CD14-positive monocyte (primary cell): ENCODE measurements around the gene PI4KA. TPM values are rescaled to one million over a fixed set of nuclear protein-coding genes. Genes with fewer than 3 reads are reported as not detected.

Experiments used
- DNase-seq, 3 donors: peaks; one replicate each; pipeline ENCODE4 v3.0.0-alpha.2; 2011 to 2022
- H2AFZ ChIP-seq: 2 replicates; pipeline ENCODE4 v1.6.0; 2012; ENCODE audit warnings: mild to moderate bottlenecking, low read depth, low read length, inconsistent platforms; ENCODE audit not compliant: insufficient read depth, poor library complexity, severe bottlenecking
- H3K27ac ChIP-seq, 2 donors: 1 replicate in 1 of 2; 2 replicates in 1 of 2; pipeline ENCODE4 v1.5.1; 2012 to 2013; ENCODE audit warnings: low read length in 2 of 2, control low read depth in 1 of 2, inconsistent platforms in 1 of 2, low read depth in 1 of 2, mild to moderate bottlenecking in 1 of 2
- H3K27me3 ChIP-seq, 2 donors: one replicate each; pipeline versions ENCODE4 v1.6.0 to v1.6.1; 2011 to 2013; ENCODE audit warnings: low read length in 2 of 2; ENCODE audit not compliant: control insufficient read depth in 2 of 2, insufficient read depth in 2 of 2
- H3K36me3 ChIP-seq, 2 donors: replicated peaks in 1 of 2; 1 replicate in 1 of 2; 2 replicates in 1 of 2; pipeline versions ENCODE4 v1.5.1 to v1.6.1; 2012 to 2013; ENCODE audit warnings: low read length in 2 of 2, control low read depth in 1 of 2, inconsistent platforms in 1 of 2, mild to moderate bottlenecking in 1 of 2; ENCODE audit not compliant: insufficient read depth in 2 of 2, control insufficient read depth in 1 of 2
- H3K4me1 ChIP-seq, 2 donors: 1 replicate in 1 of 2; 2 replicates in 1 of 2; pipeline versions ENCODE4 v1.5.1 to v1.6.1; 2012 to 2013; ENCODE audit warnings: low read length in 2 of 2, control low read depth in 1 of 2, inconsistent platforms in 1 of 2, mild to moderate bottlenecking in 1 of 2, moderate library complexity in 1 of 2; ENCODE audit not compliant: insufficient read depth in 2 of 2, control insufficient read depth in 1 of 2
- H3K4me2 ChIP-seq: replicated peaks from 2 replicates; pipeline ENCODE3; 2012; ENCODE audit warnings: low read length, moderate library complexity, mild to moderate bottlenecking; ENCODE audit not compliant: poor library complexity, severe bottlenecking; ENCODE audit errors: extremely low read depth
- H3K4me3 ChIP-seq, 3 experiments: fragments of 200-600 bp in 1 of 3; sonication (generic) in 1 of 3; replicated peaks in 1 of 3; 1 replicate in 2 of 3; 2 replicates in 1 of 3; pipeline ENCODE4 v1.5.1; 2011 to 2013; ENCODE audit warnings: low read length in 3 of 3, mild to moderate bottlenecking in 3 of 3, control low read depth in 2 of 3, low read depth in 2 of 3, inconsistent platforms in 1 of 3, moderate library complexity in 1 of 3
- H3K79me2 ChIP-seq: 2 replicates; pipeline ENCODE4 v1.6.0; 2012; ENCODE audit warnings: mild to moderate bottlenecking, control low read depth, inconsistent platforms, low read length, moderate library complexity; ENCODE audit not compliant: insufficient read depth
- H3K9ac ChIP-seq: 2 replicates; pipeline ENCODE4 v1.6.0; 2017; ENCODE audit warnings: low read length, mild to moderate bottlenecking; ENCODE audit not compliant: insufficient read depth, poor library complexity, severe bottlenecking
- H3K9me3 ChIP-seq, 2 donors: replicated peaks in 1 of 2; 1 replicate in 1 of 2; 2 replicates in 1 of 2; pipeline versions ENCODE4 v1.5.1 to v1.6.1; 2012 to 2013; ENCODE audit warnings: low read length in 2 of 2, control low read depth in 1 of 2; ENCODE audit not compliant: control insufficient read depth in 1 of 2, insufficient read depth in 1 of 2
- H4K20me1 ChIP-seq: 2 replicates; pipeline ENCODE4 v1.6.0; 2012; ENCODE audit warnings: mild to moderate bottlenecking, low read length, control low read depth, moderate library complexity; ENCODE audit not compliant: insufficient read depth
- H3K27ac Mint-ChIP-seq, 7 donors: one replicate each; pipeline ENCODE4 v1.8.0; 2020; ENCODE audit warnings: mild to moderate bottlenecking in 7 of 7, mixed read lengths in 7 of 7, moderate library complexity in 6 of 7, inconsistent platforms in 2 of 7
- H3K27me3 Mint-ChIP-seq, 3 donors: one replicate each; pipeline ENCODE4 v1.8.0; 2021 to 2022; ENCODE audit warnings: low read depth in 3 of 3, mild to moderate bottlenecking in 3 of 3, mixed read lengths in 3 of 3, moderate library complexity in 3 of 3, inconsistent platforms in 1 of 3
- H3K36me3 Mint-ChIP-seq, 2 donors: one replicate each; pipeline ENCODE4 v1.8.0; 2020; ENCODE audit warnings: mixed read lengths in 2 of 2, inconsistent platforms in 1 of 2, mild to moderate bottlenecking in 1 of 2
- H3K4me1 Mint-ChIP-seq: one replicate; pipeline ENCODE4 v1.8.0; 2020; ENCODE audit warnings: mild to moderate bottlenecking, mixed read lengths
- H3K4me3 Mint-ChIP-seq, 2 donors: one replicate each; pipeline ENCODE4 v1.8.0; 2020; ENCODE audit warnings: mild to moderate bottlenecking in 2 of 2, mixed read lengths in 2 of 2, moderate library complexity in 1 of 2
- H3K9me3 Mint-ChIP-seq, 7 donors: one replicate each; pipeline ENCODE4 v1.8.0; 2020 to 2022; ENCODE audit warnings: mixed read lengths in 7 of 7, mild to moderate bottlenecking in 6 of 7, moderate library complexity in 6 of 7, inconsistent platforms in 2 of 7
- WGBS: methylation state at CpG from one replicate; pipeline ENCODE4 v1.1.5; 2013; ENCODE audit warnings: missing lambda C conversion rate; ENCODE audit not compliant: insufficient coverage; 5-methylcytosine and 5-hydroxymethylcytosine counted together
- intact Hi-C, 2 donors: fragments of 100-400 bp; cut with micrococcal nuclease; formaldehyde crosslinking; loops; one replicate each; pipeline versions ENCODE4 v1.15.0 to v1.15.1; 2023
- polyA plus RNA-seq, 3 donors: library from polyadenylated mRNA; depleted of rRNA in 1 of 3; unstranded in 2 of 3; stranded (reverse) in 1 of 3; fragments of 300-500 nt in 2 of 3; fragments of >200 nt in 1 of 3; fragmentation: Illumina TruSeq in 2 of 3; gene quantifications; 1 replicate in 2 of 3; 2 replicates in 1 of 3; pipeline ENCODE4 v1.2.3, GENCODE V29; 2012 to 2021
- TF ChIP-seq, protein P1 (sequence below): fragments of 200-600 bp; IDR thresholded peaks from one replicate; pipeline ENCODE4 v1.8.0; 2022; ENCODE audit warnings: antibody characterized with exemption, mild to moderate bottlenecking

PI4KA gene
- polyA plus RNA-seq, 3 donors, result 22.8 to 74.4 (median 38.2) TPM

DNA sequence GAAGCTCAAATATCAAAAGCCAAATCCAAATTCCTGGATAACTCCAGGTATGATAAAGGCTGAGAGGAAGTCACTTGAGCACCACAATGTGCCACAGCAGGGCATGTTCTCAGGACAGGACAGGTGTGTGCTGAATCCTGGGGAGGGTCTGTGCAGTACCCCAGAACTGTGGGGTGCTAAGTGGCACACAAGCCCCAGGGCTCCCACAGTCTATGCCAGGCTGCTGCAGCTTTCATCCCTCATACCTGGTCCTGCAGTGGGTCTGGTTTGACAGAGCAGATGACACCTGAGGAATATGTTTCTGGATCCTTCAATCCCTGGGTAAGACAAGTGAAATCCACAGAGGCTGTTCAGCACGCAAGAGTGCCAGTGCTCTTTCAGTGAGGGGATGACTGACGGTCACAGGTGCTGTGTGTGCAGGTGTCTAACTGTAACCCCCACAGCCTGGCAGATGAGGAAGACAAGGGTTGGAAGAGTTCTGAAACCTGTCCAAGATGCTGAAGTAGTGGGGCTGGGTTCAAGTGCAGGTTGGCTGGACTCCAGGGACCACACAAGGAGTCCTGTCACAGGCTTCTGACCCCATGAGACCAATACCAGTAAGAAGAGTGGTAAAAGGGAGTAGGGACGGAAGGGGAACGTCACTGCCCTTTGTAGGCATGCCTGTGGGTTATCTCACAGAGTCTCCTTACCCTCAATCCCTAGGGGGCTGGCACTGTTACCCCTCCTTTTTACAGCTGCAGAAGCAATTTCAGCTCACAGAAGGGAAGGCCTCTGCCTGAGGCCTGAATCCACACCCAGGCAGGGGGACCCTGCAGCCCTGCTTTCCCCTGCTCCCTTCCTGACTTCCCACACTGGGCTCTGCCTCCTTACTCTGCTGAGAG, 70.6 kb downstream of the PI4KA start:
- H3K79me2 ChIP-seq, result no peaks in the 10 kb centered on the region
- 100% methylated on average over 2 of the region's 4 CpGs for WGBS
- peaks cover 9% of the 10 kb centered on the region for H4K20me1 ChIP-seq
- peaks cover 0 to 2% (median 0%) of the 10 kb centered on the region in 3 donors for H3K27me3 Mint-ChIP-seq
- H3K4me3 ChIP-seq, result no peak overlapping the region
- intact Hi-C loops, result no loop called here
- H3K4me2 ChIP-seq, result no peak overlapping the region
- no peak overlapping the region for H2AFZ ChIP-seq
- no peaks in the 10 kb centered on the region for H3K27me3 ChIP-seq
- H3K36me3 ChIP-seq, result peaks cover 58 to 86% of the 10 kb centered on the region in 2 donors
- DNase-seq, result no peak
- H3K9me3 Mint-ChIP-seq, result no peaks in the 10 kb centered on the region
- peaks cover 5% of the 10 kb centered on the region for H3K4me1 Mint-ChIP-seq
- H3K27ac Mint-ChIP-seq, result peak overlapping the region in 2 of 7 donors; percentile 64 to 70
- H3K9me3 ChIP-seq, result no peaks in the 10 kb centered on the region
- TF ChIP-seq, protein P1, sequence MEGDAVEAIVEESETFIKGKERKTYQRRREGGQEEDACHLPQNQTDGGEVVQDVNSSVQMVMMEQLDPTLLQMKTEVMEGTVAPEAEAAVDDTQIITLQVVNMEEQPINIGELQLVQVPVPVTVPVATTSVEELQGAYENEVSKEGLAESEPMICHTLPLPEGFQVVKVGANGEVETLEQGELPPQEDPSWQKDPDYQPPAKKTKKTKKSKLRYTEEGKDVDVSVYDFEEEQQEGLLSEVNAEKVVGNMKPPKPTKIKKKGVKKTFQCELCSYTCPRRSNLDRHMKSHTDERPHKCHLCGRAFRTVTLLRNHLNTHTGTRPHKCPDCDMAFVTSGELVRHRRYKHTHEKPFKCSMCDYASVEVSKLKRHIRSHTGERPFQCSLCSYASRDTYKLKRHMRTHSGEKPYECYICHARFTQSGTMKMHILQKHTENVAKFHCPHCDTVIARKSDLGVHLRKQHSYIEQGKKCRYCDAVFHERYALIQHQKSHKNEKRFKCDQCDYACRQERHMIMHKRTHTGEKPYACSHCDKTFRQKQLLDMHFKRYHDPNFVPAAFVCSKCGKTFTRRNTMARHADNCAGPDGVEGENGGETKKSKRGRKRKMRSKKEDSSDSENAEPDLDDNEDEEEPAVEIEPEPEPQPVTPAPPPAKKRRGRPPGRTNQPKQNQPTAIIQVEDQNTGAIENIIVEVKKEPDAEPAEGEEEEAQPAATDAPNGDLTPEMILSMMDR, result no peak
- no peak overlapping the region for H3K27ac ChIP-seq
- H3K4me3 Mint-ChIP-seq, result peak overlapping the region in 1 of 2 donors; percentile 42
- H3K4me1 ChIP-seq, result peaks cover 0 to 5% of the 10 kb centered on the region in 2 donors
- H3K36me3 Mint-ChIP-seq, result peaks cover 74 to 88% of the 10 kb centered on the region in 2 donors
- no peak overlapping the region for H3K9ac ChIP-seq

DNA sequence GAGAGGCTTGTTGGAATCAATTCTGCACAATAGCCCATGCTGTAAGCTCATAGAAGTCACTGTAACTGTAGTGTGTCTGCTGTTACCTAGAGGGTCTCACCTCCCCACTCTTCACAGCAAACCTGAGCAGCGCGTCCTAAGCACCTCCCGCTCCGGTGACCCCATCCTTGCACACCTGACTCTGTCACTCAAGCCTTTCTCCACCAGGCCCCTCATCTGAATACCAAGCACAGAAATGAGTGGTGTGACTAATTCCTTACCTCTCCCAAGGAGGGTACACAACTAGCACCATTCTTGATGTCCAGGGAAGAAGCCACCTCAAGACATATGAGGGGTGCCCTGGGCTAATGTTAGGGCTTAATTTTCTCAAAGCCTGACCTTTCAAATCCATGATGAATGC, 71.4 kb downstream of the PI4KA start:
- no CpG with 5 or more reads among the region's 4 CpGs for WGBS
- TF ChIP-seq, protein P1, result no peak
- no peak overlapping the region for H3K4me3 ChIP-seq
- no peak overlapping the region for H3K4me2 ChIP-seq
- Mint-ChIP-seq H3K27me3 (peaks cover 0 to 2% (median 0%) of the 10 kb centered on the region in 3 donors), H3K9me3 (no peaks in the 10 kb centered on the region), H3K36me3 (peaks cover 71 to 87% of the 10 kb centered on the region in 2 donors), H3K4me1 (peaks cover 5% of the 10 kb centered on the region), H3K27ac (peak overlapping the region in 1 of 7 donors; percentile 64), H3K4me3 (no peak overlapping the region)
- H3K36me3 ChIP-seq, result peaks cover 56 to 86% of the 10 kb centered on the region in 2 donors
- H3K79me2 ChIP-seq, result no peaks in the 10 kb centered on the region
- peaks cover 9% of the 10 kb centered on the region for H4K20me1 ChIP-seq
- DNase-seq, result no peak
- intact Hi-C loops, result no loop called here
- H2AFZ ChIP-seq, result no peak overlapping the region
- H3K27me3 ChIP-seq, result no peaks in the 10 kb centered on the region
- no peak overlapping the region for H3K27ac ChIP-seq
- H3K4me1 ChIP-seq, result peaks cover 0 to 5% of the 10 kb centered on the region in 2 donors
- H3K9ac ChIP-seq, result no peak overlapping the region
- H3K9me3 ChIP-seq, result no peaks in the 10 kb centered on the region
